DMS53 (cell line): Measurements from ENCODE around the gene ANKRD42.
"Not testable (repeated sequence)": the region's sequence is repeated elsewhere in the genome, so short reads cannot be mapped to it uniquely, and the experiment has no call there.

Source experiments
- DNase-seq: peaks from one replicate; lab custom pipeline; 2025; lab: John Stamatoyannopoulos, UW

Gene ANKRD42

DNA sequence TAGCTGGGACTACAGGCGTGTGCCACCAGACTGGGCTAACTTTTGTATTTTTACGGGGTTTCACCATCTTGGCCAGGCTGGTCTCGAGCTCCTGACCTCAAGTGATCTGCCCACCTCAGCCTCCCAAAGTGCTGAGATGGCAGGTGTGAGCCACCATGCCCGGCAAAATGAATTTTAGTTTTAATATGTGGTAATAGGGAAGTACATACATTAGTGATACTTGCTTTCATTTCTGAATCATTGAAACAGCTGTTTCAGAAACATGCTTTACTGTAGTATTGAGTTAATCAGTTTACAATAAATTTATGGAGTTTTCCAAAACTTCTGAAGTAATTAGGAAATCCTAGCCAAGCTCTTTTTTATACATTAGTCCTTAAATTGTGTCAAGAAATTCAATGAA is 21.0 kb upstream of the ANKRD42 start:
- DNase-seq, result no peak

GRCh38 chr11:83174008-83174407 is 19.5 kb upstream of the ANKRD42 start:
- no peak for DNase-seq

- DNase-seq, result no peak
These were observed 17.7 kb upstream of the ANKRD42 start for GRCh38 chr11:83175815-83176214.

DNA sequence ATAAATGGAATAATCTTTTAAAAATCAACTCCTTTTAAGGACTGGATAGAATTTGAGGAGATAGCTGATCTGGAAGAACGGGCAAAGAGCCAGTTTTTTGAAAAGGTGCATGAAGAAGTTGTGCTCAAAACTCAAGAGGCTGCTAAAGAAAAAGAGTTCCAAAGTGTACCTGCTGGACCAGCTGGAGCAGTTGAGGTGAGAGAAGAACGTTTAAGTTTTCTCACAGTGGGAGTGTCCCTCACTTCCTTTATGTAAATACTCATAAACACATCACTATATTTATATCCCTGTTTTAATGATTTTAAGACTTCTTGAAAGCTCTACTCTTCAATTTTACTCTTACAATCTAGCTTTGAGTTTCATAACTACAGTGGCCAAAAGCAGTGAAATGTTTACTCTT is 11.7 kb upstream of the ANKRD42 start:
- no peak for DNase-seq

DNA sequence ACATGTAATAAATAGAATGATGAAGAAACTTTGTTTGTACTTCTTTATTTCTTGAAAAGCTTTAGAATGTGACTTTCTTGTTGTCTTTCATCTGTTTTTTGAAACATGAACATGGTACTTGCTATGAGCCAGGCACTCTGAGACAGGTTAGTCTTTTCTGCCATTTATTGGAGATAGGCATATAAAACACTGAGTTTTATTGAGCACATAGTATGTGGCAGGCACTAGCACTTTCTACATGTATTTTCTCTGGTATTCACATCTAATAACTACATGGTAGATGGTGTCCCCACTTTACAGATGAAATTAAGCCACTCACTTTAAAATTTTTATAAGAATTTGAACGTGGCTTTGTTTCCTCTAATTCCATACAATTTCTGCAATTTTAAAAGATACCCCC is 7.7 kb upstream of the ANKRD42 start:
- DNase-seq, result no peak

DNA sequence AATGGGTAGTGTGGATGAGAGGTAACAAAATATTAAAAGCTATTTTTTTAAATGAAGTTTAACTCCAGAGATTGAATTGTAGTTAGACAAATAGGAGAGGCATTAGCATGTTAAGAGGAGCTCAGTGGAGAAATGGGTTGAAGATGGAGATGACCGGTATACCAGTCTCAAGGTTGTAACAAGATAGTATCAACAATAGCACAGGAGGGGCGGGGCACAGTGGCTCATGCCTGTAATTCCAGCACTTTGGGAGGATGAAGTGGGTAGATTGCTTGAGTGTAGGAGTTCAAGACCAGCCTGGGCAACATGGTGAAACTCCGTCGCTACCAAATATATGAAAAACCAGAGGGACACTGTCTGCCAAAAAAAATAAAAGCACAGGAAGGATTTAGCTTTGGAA is 6.0 kb upstream of the ANKRD42 start:
- no peak for DNase-seq

- DNase-seq, result no peak
These were observed 2.0 kb upstream of the ANKRD42 start for GRCh38 chr11:83191491-83191890.

- no peak for DNase-seq
These were observed 1.5 kb upstream of the ANKRD42 start for GRCh38 chr11:83191986-83192385.

GRCh38 chr11:83192606-83193245 is 786 bp upstream of the ANKRD42 start:
- peak; percentile 63 for DNase-seq

DNA sequence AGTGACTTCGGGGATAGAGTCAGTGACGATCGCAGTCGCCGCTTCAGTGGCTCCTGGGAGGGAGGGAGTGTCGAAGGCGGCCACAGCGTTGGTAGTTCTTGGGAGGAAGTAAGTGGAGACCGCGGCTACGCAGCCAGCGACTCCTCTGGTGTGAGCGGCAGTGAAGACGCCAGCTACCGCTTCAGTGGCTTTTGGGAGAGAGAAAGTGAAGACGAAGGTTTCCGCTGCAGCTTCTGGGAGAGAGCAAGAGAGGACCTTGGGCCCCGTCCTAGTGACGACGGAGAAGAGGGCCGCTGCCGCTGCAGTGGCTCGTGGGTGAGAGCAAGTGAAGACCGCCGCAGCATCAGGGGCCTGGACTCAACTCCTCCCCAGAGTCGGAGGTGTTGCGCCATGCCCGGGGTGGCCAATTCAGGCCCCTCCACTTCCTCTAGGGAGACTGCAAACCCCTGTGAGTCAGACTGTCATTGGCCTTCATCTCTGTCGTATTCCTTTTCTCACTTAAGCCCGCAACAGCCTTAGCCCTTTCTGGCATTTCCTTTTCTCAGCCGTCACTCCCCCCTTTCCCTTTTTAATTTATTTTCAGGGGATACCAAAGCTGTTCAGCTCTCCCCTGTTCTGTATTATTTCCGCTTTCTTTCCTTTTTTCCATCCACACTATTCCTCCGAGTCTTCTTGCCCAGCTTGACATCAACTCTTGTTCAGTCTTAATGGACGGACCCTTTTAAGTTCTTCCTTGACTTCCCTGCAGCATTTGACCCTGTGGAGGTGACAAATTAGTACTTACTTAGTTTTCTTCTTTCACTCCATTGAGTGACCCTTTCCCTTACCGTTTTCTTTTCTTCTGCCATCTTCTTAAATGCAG is 1.0 kb downstream of the ANKRD42 start:
- peak; percentile 91 for DNase-seq

GRCh38 chr11:83195143-83195466 is 1.6 kb downstream of the ANKRD42 start:
- DNase-seq, result peak; percentile 46

GRCh38 chr11:83195649-83196048 is 2.1 kb downstream of the ANKRD42 start:
- no peak for DNase-seq

GRCh38 chr11:83200035-83200434 is 6.5 kb downstream of the ANKRD42 start:
- no peak for DNase-seq

- DNase-seq, result no peak
These were observed 12.2 kb downstream of the ANKRD42 start for GRCh38 chr11:83205608-83206185.

DNA sequence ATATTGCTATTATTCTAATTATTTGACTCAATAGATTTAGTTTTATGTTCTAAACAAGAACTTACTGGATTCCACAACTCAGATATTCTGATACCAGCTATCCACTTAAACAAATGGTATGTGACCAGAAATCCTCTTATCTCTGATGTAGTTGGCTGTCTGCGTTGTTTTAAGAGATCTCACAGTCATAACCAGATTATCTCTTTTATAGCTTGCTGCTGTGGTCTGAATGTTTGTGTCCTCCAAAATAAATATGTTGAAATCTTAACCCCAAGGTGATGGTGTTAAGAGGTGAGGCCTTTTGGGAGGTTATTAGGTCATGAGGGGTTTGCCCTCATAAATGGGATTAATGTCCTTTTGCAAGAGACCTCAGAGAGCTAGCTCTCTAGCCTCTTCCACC is 12.7 kb downstream of the ANKRD42 start:
- DNase-seq, result no peak

DNA sequence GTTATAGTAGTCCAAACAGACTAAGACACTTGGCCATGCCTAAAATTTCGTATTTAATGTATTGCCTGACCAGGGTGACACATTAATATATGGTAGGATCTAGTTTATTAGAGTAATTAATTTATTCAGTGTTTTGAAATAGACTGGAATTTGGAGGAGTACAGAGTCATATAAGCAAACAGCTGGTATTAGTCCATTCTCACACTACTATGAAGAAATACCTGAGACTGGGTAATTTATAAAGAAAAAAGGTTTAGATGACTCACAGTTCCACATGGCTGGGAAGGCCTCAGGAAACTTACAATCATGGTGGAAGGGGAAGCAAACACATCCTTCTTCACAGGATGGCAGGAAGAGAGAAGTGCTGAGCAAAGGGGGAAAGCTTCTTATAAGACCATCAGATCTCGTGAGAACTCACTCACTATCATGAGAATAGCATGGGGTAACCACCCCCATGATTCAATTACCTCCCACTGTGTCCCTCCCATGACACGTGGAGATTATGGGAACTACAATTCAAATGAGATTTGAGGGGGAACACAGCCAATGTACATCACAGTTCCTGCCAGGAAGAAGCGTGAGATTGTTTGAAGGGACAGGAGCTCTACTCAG is 13.4 kb downstream of the ANKRD42 start:
- not testable (repeated sequence) for DNase-seq

DNA sequence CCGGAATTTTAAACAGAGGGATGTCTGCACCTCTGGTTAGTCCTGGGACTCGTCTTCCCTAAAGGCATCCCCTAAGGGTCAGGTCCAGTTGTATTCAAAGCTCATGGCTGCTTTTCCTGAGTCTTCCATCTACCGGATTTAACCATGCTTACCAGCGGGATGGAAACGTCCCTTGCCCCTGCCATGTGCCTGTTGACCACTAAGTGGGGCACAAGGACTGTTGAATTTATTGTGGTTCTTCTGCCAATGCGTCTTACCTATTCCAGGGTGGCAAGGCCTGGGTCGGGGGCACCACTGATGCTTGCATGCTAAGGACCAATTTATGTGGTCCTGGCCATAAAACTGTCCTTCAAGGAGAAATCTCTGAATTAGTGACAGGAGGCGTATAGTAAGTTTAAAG is 25.6 kb downstream of the ANKRD42 start:
- peak; percentile 69 for DNase-seq

DNA sequence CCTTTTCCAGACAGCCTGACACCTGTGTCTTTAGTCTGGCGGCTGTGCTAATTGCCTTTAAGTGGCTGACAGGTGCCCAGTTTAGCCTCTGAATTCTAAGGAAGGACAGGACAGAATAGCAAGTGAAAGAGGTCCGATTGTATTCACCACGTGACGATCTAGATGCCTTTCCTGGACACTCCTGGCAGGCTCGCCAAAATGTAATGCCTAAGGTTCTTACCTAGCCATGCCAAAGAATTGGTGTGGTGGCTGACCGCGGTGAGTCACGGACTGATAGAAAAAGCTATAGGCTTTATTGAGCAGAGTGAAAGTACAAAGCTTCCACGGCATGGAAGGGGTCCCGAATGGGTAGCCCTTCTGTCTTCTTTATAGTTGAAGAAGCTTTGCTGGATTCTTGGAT is 26.7 kb downstream of the ANKRD42 start:
- DNase-seq, result peak; percentile 81

- DNase-seq, result no peak
These were observed 28.2 kb downstream of the ANKRD42 start for GRCh38 chr11:83221694-83222093.

DNA sequence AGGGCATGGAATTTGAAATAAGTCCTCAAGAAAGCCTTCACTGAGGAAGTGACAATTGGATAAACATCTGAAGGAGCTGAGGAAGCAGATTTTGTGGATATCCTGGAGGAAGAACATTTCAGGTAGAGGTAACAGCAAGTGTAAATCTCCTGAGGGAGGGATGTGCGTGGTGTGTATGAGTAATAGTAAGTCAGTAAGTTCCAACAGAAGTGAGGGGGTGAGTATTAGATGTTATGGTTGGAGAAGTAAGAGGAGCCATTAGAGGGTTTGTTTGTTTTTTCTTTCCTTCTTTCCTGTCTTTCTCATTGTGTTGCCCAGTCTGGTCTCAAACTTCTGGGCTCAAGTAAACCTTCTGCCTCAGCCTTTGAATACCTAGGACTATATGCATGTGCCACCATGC is 29.0 kb downstream of the ANKRD42 start:
- DNase-seq, result no peak

- DNase-seq, result no peak
These were observed 29.9 kb downstream of the ANKRD42 start for GRCh38 chr11:83223457-83223856.

- DNase-seq, result no peak
These were observed 42.3 kb downstream of the ANKRD42 start for GRCh38 chr11:83235825-83236224.

GRCh38 chr11:83238111-83238510 is 44.6 kb downstream of the ANKRD42 start:
- no peak for DNase-seq
